Midbrain (tissue), 1 donor: ENCODE measurements around the gene FREM2.
A peak's percentile ranks its signal among the peaks of the same experiment; 100 is the strongest.

Experiments
- DNase-seq: peaks from one replicate; lab custom pipeline; 2025; lab: John Stamatoyannopoulos, UW

FREM2 gene

GRCh38 chr13:38826182-38826813 is 139.4 kb downstream of the FREM2 start:
- DNase-seq: no peak

DNA sequence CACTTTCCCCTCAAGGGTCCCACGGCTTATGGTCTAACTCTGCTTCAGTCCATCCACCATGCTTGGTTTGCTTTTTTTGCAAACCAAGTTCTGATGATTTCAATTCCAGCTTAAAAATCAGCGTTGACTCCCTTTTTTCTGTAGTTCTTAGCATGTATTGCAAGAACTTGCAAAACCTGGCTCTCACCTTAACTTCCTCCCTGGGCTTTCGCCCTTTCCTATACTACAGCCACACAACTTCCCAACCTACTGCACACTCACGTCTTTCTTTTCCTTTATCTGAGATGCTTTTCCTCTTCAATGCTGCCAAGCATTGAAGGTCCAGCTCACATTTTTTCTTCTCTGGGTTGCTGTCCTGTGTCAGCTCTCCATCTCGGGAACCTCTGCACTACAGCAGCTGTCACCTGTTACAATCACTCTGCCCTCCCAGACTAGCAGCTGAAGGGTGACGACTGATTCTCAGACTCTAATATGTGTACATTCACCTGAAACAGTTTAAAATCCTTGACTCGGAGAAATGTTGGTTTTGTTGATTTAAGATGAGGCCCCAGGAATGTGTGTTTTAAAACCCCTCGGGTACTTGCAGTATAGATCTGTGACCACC is 143.7 kb downstream of the FREM2 start:
- no peak for DNase-seq

- no peak for DNase-seq
Measured at GRCh38 chr13:38844581-38844980, 157.7 kb downstream of the FREM2 start.

- DNase-seq: no peak
Measured at GRCh38 chr13:38848360-38848759, 161.5 kb downstream of the FREM2 start.

GRCh38 chr13:38849315-38849714 is 162.4 kb downstream of the FREM2 start:
- no peak for DNase-seq

DNA sequence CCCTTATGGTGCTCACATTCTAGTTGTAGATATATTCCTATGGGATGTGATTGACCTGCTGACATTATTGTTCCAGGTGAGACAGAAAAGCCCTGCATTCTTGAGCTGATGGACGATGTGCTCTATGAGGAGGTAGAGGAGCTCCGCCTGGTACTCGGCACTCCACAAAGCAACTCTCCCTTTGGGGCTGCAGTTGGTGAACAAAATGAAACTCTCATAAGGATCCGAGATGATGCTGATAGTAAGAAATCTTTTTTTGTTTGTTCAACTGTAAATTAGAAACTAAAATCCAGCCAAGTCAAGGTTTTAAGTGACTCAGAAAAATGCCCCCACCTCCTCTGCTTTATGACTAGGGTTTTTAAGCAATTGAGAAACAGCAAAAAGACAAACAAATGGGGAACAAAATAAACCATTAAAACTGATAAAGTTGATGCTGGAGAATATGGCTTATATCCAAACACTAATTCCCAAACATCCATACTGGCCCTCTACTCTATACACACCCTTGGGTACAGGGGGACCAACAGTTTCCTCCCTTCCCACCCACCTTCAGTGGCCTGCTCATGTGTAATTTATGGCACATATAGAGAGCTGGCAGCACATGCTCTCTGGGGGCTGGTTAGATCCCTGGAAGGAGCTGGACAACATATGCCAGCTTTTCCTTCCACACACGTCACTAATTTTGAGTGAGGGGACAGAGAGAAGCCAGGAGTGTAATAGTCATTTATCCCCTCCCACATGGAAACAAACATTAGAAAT is 164.2 kb downstream of the FREM2 start:
- no peak for DNase-seq

DNA sequence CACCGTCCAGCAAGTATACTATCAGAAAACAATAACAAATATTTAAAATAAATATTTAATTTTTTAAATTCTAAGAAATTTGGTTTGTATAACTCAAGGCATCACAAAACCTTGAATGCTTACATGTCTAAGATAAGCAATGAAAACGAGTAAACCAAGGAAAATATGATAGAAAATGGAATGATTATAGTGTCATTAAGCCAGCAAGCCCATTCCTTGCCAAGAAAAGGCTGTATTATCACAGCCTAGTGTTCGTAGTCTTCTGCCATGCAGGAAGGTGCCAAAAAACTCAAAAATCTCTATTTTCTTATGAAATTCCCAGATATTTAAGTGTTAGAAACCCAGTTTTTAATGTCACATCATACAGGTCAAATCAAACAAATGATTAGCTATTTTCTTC is 167.3 kb downstream of the FREM2 start:
- DNase-seq: no peak

- DNase-seq: no peak
Measured at GRCh38 chr13:38856065-38856464, 169.2 kb downstream of the FREM2 start.

GRCh38 chr13:38862443-38862842 is 175.6 kb downstream of the FREM2 start:
- no peak for DNase-seq

GRCh38 chr13:38863536-38863935 is 176.7 kb downstream of the FREM2 start:
- DNase-seq: no peak

GRCh38 chr13:38866649-38867048 is 179.8 kb downstream of the FREM2 start:
- peak; percentile 25 for DNase-seq

DNA sequence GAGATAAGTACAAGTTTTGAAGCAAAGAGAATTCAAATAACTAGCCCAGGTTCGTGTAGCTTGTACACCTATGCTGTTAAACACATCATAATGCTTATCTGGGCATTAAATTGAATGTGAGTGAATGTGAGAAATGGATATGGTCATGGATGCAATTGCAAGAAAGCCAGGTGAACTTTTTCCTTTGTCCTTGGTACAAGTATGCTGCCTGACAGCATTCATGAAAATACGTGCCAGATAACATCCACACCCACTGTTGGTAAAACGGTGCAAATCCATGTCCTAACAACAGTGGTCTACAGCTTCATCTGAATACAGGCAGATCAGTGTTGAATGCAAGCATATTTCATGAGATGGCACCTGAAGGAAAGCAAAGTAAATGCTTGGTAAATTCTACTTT is 181.5 kb downstream of the FREM2 start:
- no peak for DNase-seq

DNA sequence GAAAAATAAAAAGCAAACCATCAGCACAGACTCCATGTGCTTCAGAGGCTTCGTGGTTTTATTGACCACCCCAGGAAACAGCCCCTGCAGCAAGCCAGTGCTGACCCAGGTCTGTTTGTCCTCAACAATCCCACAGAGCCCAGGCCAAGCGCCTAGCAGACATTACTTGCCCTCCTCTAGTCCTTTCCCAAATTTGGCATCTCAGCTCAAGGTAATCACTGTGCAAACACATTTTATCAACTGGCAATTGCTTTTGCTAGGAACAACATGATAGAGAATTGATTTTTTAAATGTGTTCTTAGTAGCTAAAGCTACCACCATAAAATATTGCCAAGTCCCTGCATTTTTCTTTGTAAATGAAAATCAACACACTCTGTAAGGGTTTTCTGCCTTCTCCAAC is 182.0 kb downstream of the FREM2 start:
- DNase-seq: no peak

DNA sequence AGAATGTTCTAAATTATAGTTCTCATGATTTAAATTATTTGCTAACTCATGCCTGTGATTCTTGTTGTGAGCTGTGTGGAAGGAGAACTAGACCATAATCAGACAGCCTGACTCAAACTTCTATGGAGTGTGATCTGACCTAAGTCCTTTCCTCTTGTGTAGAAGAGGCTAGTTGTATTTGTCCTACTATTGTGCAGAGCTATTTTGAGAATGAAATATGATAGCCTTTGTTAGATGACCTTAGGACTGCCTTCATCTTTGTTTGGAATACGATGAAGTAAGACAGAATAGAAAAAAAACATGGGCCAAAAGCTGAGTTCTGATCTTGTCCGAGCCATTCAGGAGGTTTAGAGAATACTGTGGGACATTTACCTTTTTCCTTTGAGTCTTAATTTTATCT is 184.4 kb downstream of the FREM2 start:
- DNase-seq: no peak

DNA sequence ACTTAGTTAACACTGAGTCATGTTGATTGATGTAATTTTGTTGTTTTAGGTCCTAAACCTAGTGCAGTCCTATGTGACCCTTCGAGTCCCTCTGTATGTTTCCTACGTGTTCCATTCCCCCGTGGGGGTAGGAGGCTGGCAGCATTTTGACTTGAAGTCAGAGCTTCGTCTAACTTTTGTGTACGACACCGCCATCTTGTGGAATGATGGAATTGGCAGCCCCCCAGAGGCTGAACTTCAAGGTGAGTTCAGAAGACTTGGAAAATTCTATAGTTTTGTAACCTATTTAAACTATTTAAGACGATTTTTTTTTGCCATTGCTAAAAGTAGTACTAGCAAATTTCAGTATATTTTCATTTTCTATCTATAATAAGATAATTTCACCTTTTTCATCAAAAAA is 185.8 kb downstream of the FREM2 start:
- peak; percentile 48 for DNase-seq

- peak; percentile 42 for DNase-seq
Measured at GRCh38 chr13:38875186-38875875, 188.5 kb downstream of the FREM2 start.

GRCh38 chr13:38879278-38879677 is 192.4 kb downstream of the FREM2 start:
- no peak for DNase-seq

DNA sequence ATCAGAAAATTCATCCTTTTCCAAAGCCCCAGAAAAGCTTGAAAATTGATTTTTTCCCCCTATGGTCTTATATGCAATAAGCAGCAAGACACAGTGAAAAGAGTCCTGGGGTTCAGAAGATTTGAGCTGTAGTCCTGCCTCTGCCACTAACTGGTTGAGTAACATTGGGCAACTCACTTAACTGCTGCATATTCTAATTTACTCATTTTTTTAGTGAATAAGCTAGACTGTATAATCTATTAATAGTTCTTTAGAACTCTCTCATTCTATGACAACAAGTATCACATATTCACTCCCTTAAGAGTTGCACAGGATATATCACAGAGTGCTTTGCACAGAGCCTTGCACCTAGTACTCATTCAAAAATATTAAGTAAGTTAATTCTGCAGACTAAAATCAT is 192.9 kb downstream of the FREM2 start:
- DNase-seq: no peak

- DNase-seq: no peak
Measured at GRCh38 chr13:38880397-38880796, 193.5 kb downstream of the FREM2 start.

GRCh38 chr13:38883783-38884182 is 196.9 kb downstream of the FREM2 start:
- DNase-seq: no peak

- no peak for DNase-seq
Measured at GRCh38 chr13:38888309-38888708, 201.4 kb downstream of the FREM2 start.

- no peak for DNase-seq
Measured at GRCh38 chr13:38895075-38895474, 208.2 kb downstream of the FREM2 start.

- no peak for DNase-seq
Measured at GRCh38 chr13:38897521-38897920, 210.6 kb downstream of the FREM2 start.
